Liver (tissue), 3 donors: ENCODE data around the gene CDK5RAP2.

Experiments used
- CTCF ChIP-seq: fragments of 150-350 bp; IDR thresholded peaks from 2 replicates; pipeline ENCODE4 v1.5.1; 2017; ENCODE audit warnings: improper control_type of control experiment, low read depth, low read length; ENCODE audit not compliant: missing input control
- FOXA1 ChIP-seq: IDR thresholded peaks from 2 replicates; pipeline ENCODE4 v1.6.1; 2016; ENCODE audit warnings: antibody characterized with exemption
- JUND ChIP-seq, 2 donors: IDR thresholded peaks; 2 replicates each; pipeline ENCODE4 v1.6.1; 2016; ENCODE audit warnings: antibody characterized with exemption in 2 of 2
- REST ChIP-seq: IDR thresholded peaks from 2 replicates; pipeline ENCODE4 v1.6.1; 2016; ENCODE audit warnings: antibody characterized with exemption, mild to moderate bottlenecking
- donor health status: healthy.
- donor health status: healthy.

- TF ChIP-seq CTCF (no peak), REST (no peak), JUND (IDR thresholded peaks at IDR 0.05) (no peak), FOXA1 (no peak)
These were observed 66.1 kb downstream of the CDK5RAP2 start for GRCh38 chr9:120513825-120514396.
